Ascending aorta (tissue), 2 donors: ENCODE results near the gene NUP93. TPM values are rescaled to one million over a fixed set of nuclear protein-coding genes. Genes with fewer than 3 reads are reported as not detected.

ENCODE experiments used
- DNase-seq, 2 donors: peaks; one replicate each; pipeline ENCODE4 v3.0.0-alpha.2; 2019; ENCODE audit warnings: low spot score in 2 of 2
- H3K27ac ChIP-seq, 2 donors: fragments of 200-600 bp; sonication (generic); one replicate each; pipeline ENCODE4 v1.5.1; 2016 to 2017; ENCODE audit warnings: mild to moderate bottlenecking in 1 of 2
- H3K27me3 ChIP-seq: fragments of 200-600 bp; sonication (generic); one replicate; pipeline ENCODE4 v1.5.1; 2017
- H3K36me3 ChIP-seq, 2 donors: fragments of 200-600 bp; sonication (generic); one replicate each; pipeline ENCODE4 v1.5.1; 2016
- H3K4me1 ChIP-seq, 2 donors: fragments of 200-600 bp; sonication (generic); one replicate each; pipeline ENCODE4 v1.5.1; 2016 to 2017; ENCODE audit warnings: mild to moderate bottlenecking in 1 of 2
- H3K4me3 ChIP-seq, 2 donors: fragments of 200-600 bp; sonication (generic); one replicate each; pipeline ENCODE4 v1.5.1; 2016 to 2017; ENCODE audit warnings: mild to moderate bottlenecking in 1 of 2
- H3K9me3 ChIP-seq, 2 donors: fragments of 200-600 bp; sonication (generic); one replicate each; pipeline ENCODE4 v1.5.1; 2016
- CTCF ChIP-seq, 3 experiments: fragments of 200-600 bp in 2 of 3; fragments of 450-650 bp in 1 of 3; sonication (generic) in 2 of 3; IDR thresholded peaks; one replicate each; pipeline ENCODE4 v1.5.1; 2016 to 2019; ENCODE audit warnings: antibody characterized with exemption in 3 of 3, mild to moderate bottlenecking in 1 of 3, moderate library complexity in 1 of 3
- intact Hi-C: fragments of 100-400 bp; cut with DNase I; formaldehyde crosslinking; loops from one replicate; pipeline ENCODE4 v1.15.1; 2023
- total RNA-seq: library from RNA; depleted of rRNA; stranded (reverse); fragments of >200 nt; gene quantifications from one replicate; pipeline ENCODE4 v1.1.0, GENCODE V29; 2016

Gene NUP93
- total RNA-seq, 1 donor from 2014 or later: 419 TPM

DNA sequence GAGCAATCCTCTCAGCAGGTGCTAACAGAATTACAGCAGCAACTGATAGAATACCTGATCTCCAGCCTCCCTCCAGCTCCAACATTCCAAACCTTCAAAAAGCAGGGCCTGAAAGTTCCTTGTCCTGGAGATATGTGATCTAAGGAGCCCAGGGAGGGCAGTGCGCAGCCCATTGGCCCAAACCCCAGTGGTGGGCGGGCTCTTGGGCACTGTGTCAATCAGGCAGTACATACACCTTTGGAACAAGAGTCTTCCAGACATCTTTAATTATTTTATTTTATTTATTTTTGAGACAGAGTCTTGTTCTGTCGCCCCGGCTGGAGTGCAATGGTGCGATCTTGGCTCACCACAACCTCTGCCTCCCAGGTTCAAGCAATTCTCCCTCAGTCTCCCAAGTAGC lies 159.3 kb downstream of the NUP93 start:
- Histone ChIP-seq H3K9me3 (no peaks in the 10 kb centered on the region), H3K4me3 (no peak overlapping the region), H3K4me1 (no peaks in the 10 kb centered on the region), H3K36me3 (no peaks in the 10 kb centered on the region), H3K27me3 (no peaks in the 10 kb centered on the region), H3K27ac (no peak overlapping the region)
- DNase-seq: no peak
- TF ChIP-seq CTCF (IDR thresholded peaks at IDR 0.05): no peak
- intact Hi-C loops: no loop called here

DNA sequence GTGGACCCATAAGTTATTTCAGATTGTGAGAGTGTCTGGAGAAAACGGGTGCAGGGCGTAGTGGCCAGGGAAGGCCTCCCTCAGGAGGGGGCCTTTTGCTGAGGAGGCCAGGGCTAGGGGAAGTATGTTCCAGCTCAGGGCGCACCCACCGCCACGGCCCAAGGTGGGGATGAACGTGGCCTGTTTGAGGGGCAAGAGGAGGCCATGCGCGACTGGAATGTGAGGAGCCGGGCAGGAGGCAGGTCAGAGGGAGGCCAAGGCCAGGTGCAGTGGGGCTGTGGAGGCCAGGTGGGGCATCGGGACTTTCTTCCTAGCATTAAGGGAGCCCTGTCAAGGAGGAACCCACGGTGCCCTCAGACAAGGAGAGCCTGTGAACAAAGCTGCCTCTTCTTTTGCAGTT lies 161.8 kb downstream of the NUP93 start:
- DNase-seq: no peak
- Histone ChIP-seq H3K36me3 (no peaks in the 10 kb centered on the region), H3K27ac (no peak overlapping the region), H3K27me3 (no peaks in the 10 kb centered on the region), H3K4me1 (no peaks in the 10 kb centered on the region), H3K4me3 (no peak overlapping the region), H3K9me3 (no peaks in the 10 kb centered on the region)
- intact Hi-C loops: no loop called here
- no peak for TF ChIP-seq CTCF (IDR thresholded peaks at IDR 0.05)

DNA sequence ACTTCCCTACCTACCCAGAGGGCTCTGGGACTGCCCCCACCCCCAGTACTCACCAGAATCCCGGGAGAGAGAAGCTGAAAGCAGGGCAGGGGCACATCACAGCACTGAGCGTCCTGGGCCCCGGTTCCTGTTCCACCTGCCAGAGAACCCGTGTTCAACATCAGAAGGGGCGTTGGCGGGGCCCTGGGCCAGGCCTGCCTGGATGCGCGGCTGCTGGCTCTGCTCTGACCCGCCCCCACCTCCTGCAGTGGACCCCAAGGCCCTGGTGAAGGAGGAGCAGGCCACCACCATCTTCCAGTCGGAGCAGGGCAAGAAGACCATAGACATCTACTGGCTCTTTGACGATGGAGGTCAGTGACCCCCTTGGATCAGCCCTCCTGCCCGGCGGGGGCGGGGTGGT lies 162.8 kb downstream of the NUP93 start:
- DNase-seq: no peak
- Histone ChIP-seq H3K27me3 (no peaks in the 10 kb centered on the region), H3K4me3 (no peak overlapping the region), H3K27ac (no peak overlapping the region), H3K36me3 (no peaks in the 10 kb centered on the region), H3K9me3 (no peaks in the 10 kb centered on the region), H3K4me1 (no peaks in the 10 kb centered on the region)
- intact Hi-C loops: no loop called here
- no peak for TF ChIP-seq CTCF (IDR thresholded peaks at IDR 0.05)

GRCh38 chr16:56894331-56894917 lies 164.5 kb downstream of the NUP93 start:
- H3K27ac ChIP-seq: no peak overlapping the region
- TF ChIP-seq CTCF (IDR thresholded peaks at IDR 0.05): no peak
- no peaks in the 10 kb centered on the region for H3K9me3 ChIP-seq
- intact Hi-C loops: no loop called here
- H3K27me3 ChIP-seq: no peaks in the 10 kb centered on the region
- DNase-seq: no peak
- H3K4me3 ChIP-seq: no peak overlapping the region
- no peaks in the 10 kb centered on the region for H3K36me3 ChIP-seq
- H3K4me1 ChIP-seq: no peaks in the 10 kb centered on the region

DNA sequence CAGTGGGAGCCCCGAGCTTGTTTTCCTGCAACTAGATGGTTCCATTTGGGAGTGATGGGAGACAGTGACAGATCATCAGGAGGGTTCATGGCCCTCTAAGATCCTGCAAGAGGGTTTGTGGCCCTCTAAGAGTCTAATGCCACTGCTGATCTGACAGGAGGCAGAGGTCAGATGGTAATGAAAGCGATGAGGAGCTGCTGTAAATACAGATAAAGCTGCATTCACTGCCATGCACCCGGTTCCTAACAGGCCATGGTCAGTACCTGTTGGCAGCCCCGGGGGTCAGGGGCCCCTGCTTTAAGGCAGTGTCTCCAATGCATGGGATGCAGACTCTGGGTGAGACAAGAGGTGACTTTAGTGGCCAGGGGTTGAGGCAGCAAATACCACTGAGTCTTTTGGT lies 165.9 kb downstream of the NUP93 start:
- Histone ChIP-seq H3K9me3 (no peaks in the 10 kb centered on the region), H3K36me3 (no peaks in the 10 kb centered on the region), H3K4me1 (no peaks in the 10 kb centered on the region), H3K27me3 (no peaks in the 10 kb centered on the region), H3K27ac (no peak overlapping the region), H3K4me3 (no peak overlapping the region)
- DNase-seq: no peak
- TF ChIP-seq CTCF (IDR thresholded peaks at IDR 0.05): no peak
- intact Hi-C loops: no loop called here

DNA sequence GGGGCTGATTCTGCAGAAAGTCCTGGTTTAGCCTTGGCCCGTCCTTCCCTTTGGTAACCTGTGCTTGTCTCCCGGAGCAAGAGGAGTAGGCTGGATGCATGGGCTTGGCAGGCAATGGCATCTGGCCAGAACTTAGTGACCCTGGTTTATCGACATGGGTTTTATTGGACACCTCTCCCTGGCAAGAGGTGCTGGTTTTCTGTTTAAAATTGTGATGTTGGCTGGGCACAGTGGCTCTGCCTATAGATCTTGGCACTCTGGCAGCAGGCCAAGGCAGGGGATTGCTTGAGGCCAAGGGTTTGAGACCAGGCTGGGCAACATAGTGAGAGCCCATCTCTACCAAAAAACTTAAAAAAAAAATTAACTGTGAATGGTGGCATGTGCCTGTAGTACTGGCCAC lies 166.3 kb downstream of the NUP93 start:
- intact Hi-C loops: no loop called here
- Histone ChIP-seq H3K4me3 (no peak overlapping the region), H3K27ac (no peak overlapping the region), H3K9me3 (no peaks in the 10 kb centered on the region), H3K36me3 (no peaks in the 10 kb centered on the region), H3K4me1 (no peaks in the 10 kb centered on the region), H3K27me3 (no peaks in the 10 kb centered on the region)
- no peak for DNase-seq
- no peak for TF ChIP-seq CTCF (IDR thresholded peaks at IDR 0.05)
